GM12874 (cell line): ENCODE data around the gene SLC19A1.

Source experiments
- TF ChIP-seq, protein P1 (sequence below): IDR thresholded peaks from 2 replicates; pipeline ENCODE4 v1.5.1; 2011; ENCODE audit warnings: low read depth, mild to moderate bottlenecking, control low read depth, low read length, moderate library complexity; ENCODE audit not compliant: insufficient read depth

The SLC19A1 gene

DNA sequence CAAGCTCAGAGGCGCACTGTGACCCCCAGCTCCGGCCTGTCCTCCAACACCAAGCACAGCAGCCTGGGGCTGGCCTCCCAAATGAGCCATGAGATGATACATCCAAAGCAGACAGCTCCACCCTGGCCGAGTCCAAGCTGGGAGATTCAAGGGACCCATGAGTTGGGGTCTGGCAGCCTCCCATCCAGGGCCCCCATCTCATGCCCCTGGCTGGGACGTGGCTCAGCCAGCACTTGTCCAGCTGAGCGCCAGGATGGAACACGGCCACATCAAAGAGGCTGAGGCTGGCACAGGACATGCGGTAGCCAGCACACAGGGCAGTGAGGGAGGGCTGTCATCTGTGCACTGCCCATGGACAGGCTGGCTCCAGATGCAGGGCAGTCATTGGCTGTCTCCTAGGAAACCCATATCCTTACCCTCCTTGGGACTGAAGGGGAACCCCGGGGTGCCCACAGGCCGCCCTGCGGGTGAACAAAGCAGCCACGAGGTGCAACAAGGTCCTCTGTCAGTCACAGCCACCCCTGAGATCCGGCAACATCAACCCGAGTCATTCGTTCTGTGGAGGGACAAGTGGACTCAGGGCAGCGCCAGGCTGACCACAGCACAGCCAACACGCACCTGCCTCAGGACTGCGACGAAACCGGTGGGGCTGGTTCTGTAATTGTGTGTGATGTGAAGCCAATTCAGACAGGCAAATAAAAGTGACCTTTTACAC is 29.1 kb downstream of the SLC19A1 start:
- TF ChIP-seq, protein P1, sequence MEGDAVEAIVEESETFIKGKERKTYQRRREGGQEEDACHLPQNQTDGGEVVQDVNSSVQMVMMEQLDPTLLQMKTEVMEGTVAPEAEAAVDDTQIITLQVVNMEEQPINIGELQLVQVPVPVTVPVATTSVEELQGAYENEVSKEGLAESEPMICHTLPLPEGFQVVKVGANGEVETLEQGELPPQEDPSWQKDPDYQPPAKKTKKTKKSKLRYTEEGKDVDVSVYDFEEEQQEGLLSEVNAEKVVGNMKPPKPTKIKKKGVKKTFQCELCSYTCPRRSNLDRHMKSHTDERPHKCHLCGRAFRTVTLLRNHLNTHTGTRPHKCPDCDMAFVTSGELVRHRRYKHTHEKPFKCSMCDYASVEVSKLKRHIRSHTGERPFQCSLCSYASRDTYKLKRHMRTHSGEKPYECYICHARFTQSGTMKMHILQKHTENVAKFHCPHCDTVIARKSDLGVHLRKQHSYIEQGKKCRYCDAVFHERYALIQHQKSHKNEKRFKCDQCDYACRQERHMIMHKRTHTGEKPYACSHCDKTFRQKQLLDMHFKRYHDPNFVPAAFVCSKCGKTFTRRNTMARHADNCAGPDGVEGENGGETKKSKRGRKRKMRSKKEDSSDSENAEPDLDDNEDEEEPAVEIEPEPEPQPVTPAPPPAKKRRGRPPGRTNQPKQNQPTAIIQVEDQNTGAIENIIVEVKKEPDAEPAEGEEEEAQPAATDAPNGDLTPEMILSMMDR: no peak

DNA sequence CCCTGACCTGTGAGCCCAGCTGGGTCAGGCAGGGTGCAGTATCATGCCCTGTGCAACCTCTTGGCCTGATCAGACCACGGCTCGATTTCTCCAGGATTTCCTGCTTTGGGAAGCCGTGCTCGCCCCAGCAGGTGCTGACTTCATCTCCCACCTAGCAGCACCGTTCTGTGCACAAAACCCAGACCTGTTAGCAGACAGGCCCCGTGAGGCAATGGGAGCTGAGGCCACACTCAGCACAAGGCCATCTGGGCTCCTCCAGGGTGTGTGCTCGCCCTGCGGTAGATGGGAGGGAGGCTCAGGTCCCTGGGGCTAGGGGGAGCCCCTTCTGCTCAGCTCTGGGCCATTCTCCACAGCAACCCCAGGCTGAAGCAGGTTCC is 29.6 kb downstream of the SLC19A1 start:
- TF ChIP-seq, protein P1: no peak

- TF ChIP-seq, protein P1: no peak
Measured at GRCh38 chr21:45511661-45512431, 30.4 kb downstream of the SLC19A1 start.

DNA sequence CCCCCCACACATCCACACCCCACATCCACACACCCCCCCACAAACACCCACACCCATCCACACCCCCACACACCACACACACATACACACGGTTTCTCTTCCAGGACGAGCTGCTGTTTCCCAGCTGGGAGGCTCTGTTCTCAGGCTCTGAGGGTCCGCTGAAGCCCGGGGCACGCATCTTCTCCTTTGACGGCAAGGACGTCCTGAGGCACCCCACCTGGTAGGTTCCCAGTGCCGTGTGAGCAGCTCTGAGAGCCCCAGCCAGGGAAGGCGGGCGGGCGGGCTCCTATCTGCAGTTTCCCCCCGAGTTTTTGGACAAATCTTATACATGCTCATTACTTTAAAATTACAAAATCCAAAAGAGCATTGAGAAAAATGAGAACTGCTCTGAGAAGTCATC is 31.2 kb downstream of the SLC19A1 start:
- TF ChIP-seq, protein P1: no peak

- TF ChIP-seq, protein P1: no peak
Measured at GRCh38 chr21:45510466-45510955, 31.7 kb downstream of the SLC19A1 start.

- TF ChIP-seq, protein P1: no peak
Measured at GRCh38 chr21:45509566-45510465, 32.4 kb downstream of the SLC19A1 start.
